ENCODE measurements around the gene CNPPD1.
A peak's percentile ranks its signal among the peaks of the same experiment; 100 is the strongest.

Gene CNPPD1

DNA sequence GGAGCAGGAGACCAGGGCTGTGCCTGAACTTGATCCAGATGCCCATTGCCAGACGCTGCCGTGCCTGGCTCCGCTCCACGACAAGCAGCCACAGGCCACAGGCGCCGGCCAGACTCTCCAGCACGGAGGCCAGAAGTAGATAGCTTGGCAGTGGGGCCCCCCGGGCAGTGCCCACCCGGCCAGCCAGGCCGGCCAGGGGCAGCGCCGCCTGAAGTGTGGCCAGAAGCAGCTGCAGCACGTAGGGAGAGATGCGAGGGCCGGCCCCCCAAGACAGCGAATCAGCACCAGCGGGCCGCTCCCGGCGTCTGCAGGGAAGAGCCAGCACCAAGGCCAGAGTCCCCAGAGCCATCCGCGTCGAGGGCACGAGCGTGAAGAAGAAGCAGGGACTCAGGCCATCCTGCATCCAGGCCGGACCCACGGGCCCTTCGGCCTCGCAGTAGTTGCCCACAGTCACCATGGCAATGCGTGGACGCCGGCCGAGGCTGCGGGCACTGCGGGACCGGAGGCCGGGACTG, 41.5 kb upstream of the CNPPD1 start:
- FAIRE-seq = no peak
- DNase-seq (ENCODE audit: insufficient read length, low spot score) = peak; percentile 50
- TF ChIP-seq SPI1 (IDR thresholded peaks at IDR 0.05; ENCODE audit: low read depth, low read length) (no peak), PAX5 (IDR thresholded peaks at IDR 0.05; ENCODE audit: insufficient read depth, low read length, severe bottlenecking) (no peak), TAF1 (IDR thresholded peaks at IDR 0.05; ENCODE audit: low read depth, low read length) (no peak), POLR2AphosphoS5 (IDR thresholded peaks at IDR 0.05; ENCODE audit: low read depth, low read length) (no peak), POU2F2 (IDR thresholded peaks at IDR 0.05; ENCODE audit: low read depth, low read length) (no peak), POLR2A (IDR thresholded peaks at IDR 0.05; ENCODE audit: low read depth, low read length) (no peak)

DNA sequence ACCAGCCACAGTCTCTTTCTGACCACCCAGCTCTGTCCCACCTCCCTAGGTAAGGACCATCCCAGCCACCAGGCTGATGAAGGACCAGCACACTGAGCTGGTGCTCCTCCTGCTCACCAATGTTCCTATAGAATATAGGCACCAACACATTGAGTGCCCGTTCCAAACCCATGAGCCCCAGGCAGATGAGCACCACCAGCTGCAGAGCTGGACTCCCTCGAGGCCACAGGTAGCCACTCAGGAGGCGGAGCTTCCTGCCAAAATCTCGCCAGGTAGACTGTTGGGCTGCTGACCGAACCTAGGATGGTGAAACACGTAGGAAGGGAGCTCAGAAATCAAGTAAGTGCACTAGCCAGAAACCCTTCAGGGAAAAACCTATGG, 39.8 kb upstream of the CNPPD1 start:
- DNase-seq (ENCODE audit: insufficient read length, low spot score) = no peak
- no peak for TF ChIP-seq POLR2A (IDR thresholded peaks at IDR 0.05; ENCODE audit: low read depth, low read length)
- TF ChIP-seq POLR2AphosphoS5 (IDR thresholded peaks at IDR 0.05; ENCODE audit: low read depth, low read length) = no peak
- no peak for TF ChIP-seq POU2F2 (IDR thresholded peaks at IDR 0.05; ENCODE audit: low read depth, low read length)
- no peak for TF ChIP-seq TAF1 (IDR thresholded peaks at IDR 0.05; ENCODE audit: low read depth, low read length)
- no peak for TF ChIP-seq PAX5 (IDR thresholded peaks at IDR 0.05; ENCODE audit: insufficient read depth, low read length, severe bottlenecking)
- no peak for TF ChIP-seq SPI1 (IDR thresholded peaks at IDR 0.05; ENCODE audit: low read depth, low read length)
- FAIRE-seq = no peak

DNA sequence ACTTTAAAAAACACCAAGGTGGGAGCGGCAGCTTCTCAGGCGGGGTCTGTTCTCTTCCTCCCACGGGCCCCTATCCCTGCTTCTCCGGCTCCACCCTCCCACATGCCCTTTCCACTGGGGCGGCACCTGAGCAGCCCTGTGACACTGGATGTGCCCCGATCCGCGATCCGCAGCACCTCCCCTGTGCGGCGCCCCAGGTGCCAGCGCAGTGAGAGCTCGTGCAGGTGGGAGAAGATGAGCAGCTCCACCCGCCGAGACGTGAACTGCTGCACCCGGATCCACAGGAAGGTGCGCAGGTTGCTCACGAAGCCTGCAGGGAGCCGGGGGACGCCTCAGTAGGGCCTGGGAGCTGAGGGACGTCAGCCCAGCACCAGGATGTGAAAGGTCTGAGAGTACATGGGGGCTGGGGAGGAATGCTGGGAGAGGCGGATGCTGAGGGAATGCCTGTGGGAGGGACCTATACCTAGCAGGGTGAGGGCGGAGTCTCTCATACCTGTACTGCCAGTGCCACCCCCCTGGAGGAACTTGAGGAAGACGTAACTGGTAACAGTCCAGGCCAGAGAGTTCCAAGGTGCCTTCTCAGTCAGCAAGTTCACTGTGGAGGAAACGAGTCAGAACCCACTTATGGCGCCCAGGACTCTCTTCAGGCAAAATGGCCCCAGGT, 39.3 kb upstream of the CNPPD1 start:
- no peak for FAIRE-seq
- no peak for DNase-seq (ENCODE audit: insufficient read length, low spot score)
- TF ChIP-seq POLR2A (IDR thresholded peaks at IDR 0.05; ENCODE audit: low read depth, low read length) = no peak
- TF ChIP-seq POLR2AphosphoS5 (IDR thresholded peaks at IDR 0.05; ENCODE audit: low read depth, low read length) = no peak

- TF ChIP-seq SPI1 (IDR thresholded peaks at IDR 0.05; ENCODE audit: low read depth, low read length) = no peak
- no peak for TF ChIP-seq PAX5 (IDR thresholded peaks at IDR 0.05; ENCODE audit: insufficient read depth, low read length, severe bottlenecking)
- TF ChIP-seq POU2F2 (IDR thresholded peaks at IDR 0.05; ENCODE audit: low read depth, low read length) = no peak
Measured at GRCh38 chr2:219214786-219215185, 38.1 kb upstream of the CNPPD1 start.

DNA sequence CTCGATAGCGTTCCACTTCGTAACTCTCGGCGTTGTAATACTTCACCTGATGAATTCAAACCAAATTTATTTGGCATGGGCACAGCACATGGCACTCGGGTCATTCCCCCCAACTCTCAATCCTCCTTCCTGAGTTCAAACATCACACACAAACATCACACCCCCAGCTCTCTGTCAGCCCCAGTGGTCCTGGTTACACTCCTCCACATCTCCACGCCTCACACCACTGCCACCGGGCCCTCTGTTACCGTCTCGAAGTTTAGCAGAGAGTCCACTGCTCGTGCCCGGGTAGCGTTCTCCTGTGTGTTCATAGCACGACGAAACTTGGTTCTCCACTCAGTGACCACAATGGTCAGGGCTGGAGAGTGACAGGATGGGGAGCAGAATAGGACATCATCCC, 37.4 kb upstream of the CNPPD1 start:
- no peak for DNase-seq (ENCODE audit: insufficient read length, low spot score)
- no peak for FAIRE-seq
- TF ChIP-seq POLR2AphosphoS5 (IDR thresholded peaks at IDR 0.05; ENCODE audit: low read depth, low read length) (no peak), POLR2A (IDR thresholded peaks at IDR 0.05; ENCODE audit: low read depth, low read length) (no peak), POU2F2 (IDR thresholded peaks at IDR 0.05; ENCODE audit: low read depth, low read length) (no peak), SPI1 (IDR thresholded peaks at IDR 0.05; ENCODE audit: low read depth, low read length) (no peak), PAX5 (IDR thresholded peaks at IDR 0.05; ENCODE audit: insufficient read depth, low read length, severe bottlenecking) (no peak), TAF1 (IDR thresholded peaks at IDR 0.05; ENCODE audit: low read depth, low read length) (no peak)

More at GRCh38 chr2:219214786-219215185, 38.1 kb upstream of the CNPPD1 start:
- DNase-seq (ENCODE audit: insufficient read length, low spot score) (no peak), FAIRE-seq (no peak)

GRCh38 chr2:219213486-219214071, 36.9 kb upstream of the CNPPD1 start:
- DNase-seq (ENCODE audit: insufficient read length, low spot score) (no peak), FAIRE-seq (no peak)
- TF ChIP-seq POLR2A (IDR thresholded peaks at IDR 0.05; ENCODE audit: low read depth, low read length) (no peak), SPI1 (IDR thresholded peaks at IDR 0.05; ENCODE audit: low read depth, low read length) (no peak), POU2F2 (IDR thresholded peaks at IDR 0.05; ENCODE audit: low read depth, low read length) (no peak)

GRCh38 chr2:219213026-219213415, 36.3 kb upstream of the CNPPD1 start:
- DNase-seq (ENCODE audit: insufficient read length, low spot score) (no peak), FAIRE-seq (no peak)
- TF ChIP-seq POU2F2 (IDR thresholded peaks at IDR 0.05; ENCODE audit: low read depth, low read length) = no peak
- TF ChIP-seq POLR2AphosphoS5 (IDR thresholded peaks at IDR 0.05; ENCODE audit: low read depth, low read length) = no peak
- TF ChIP-seq TAF1 (IDR thresholded peaks at IDR 0.05; ENCODE audit: low read depth, low read length) = no peak
- TF ChIP-seq SPI1 (IDR thresholded peaks at IDR 0.05; ENCODE audit: low read depth, low read length) = no peak
- TF ChIP-seq POLR2A (IDR thresholded peaks at IDR 0.05; ENCODE audit: low read depth, low read length) = no peak
- no peak for TF ChIP-seq PAX5 (IDR thresholded peaks at IDR 0.05; ENCODE audit: insufficient read depth, low read length, severe bottlenecking)

DNA sequence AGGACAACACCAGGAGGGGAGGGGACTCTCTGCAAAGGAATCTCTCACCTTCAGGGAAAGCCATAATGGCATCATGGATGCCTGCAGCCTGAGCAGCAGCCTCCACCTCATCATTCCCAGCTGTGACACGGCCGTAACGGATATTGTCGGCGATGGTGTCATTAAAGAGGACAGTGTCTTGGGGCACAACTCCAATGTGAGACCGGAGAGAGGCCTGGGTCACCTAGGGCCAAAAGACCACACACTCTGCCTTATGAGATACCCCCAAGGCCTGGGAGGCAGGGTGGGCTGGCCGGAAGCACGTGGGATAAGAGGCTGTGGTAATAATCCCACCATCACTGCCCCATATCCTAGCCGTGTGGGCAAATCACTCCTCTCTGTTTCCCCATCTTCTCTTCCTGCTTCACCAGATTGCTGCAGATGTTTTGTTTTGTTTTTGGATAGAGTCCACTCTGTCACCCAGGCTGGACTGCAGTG, 34.2 kb upstream of the CNPPD1 start:
- TF ChIP-seq POLR2AphosphoS5 (IDR thresholded peaks at IDR 0.05; ENCODE audit: low read depth, low read length) (no peak), TAF1 (IDR thresholded peaks at IDR 0.05; ENCODE audit: low read depth, low read length) (no peak)
- DNase-seq (ENCODE audit: insufficient read length, low spot score) = no peak
- no peak for FAIRE-seq

GRCh38 chr2:219210196-219210885, 33.6 kb upstream of the CNPPD1 start:
- no peak for DNase-seq (ENCODE audit: insufficient read length, low spot score)
- no peak for FAIRE-seq
- TF ChIP-seq TAF1 (IDR thresholded peaks at IDR 0.05; ENCODE audit: low read depth, low read length) (no peak), PAX5 (IDR thresholded peaks at IDR 0.05; ENCODE audit: insufficient read depth, low read length, severe bottlenecking) (no peak), POLR2AphosphoS5 (IDR thresholded peaks at IDR 0.05; ENCODE audit: low read depth, low read length) (no peak)

All from GM12891 (cell line).